Renal cortex interstitium (tissue), 11 donors: ENCODE results near the gene LRRC1. TPM values are rescaled to one million over a fixed set of nuclear protein-coding genes. Genes with fewer than 3 reads are reported as not detected.

Experiments
- DNase-seq, 11 donors: peaks; one replicate each; pipeline ENCODE4 v3.0.0-alpha.2; 2013; ENCODE audit warnings: low read depth in 9 of 11, low spot score in 4 of 11; ENCODE audit errors: extremely low read depth in 1 of 11
- polyA plus RNA-seq, 3 donors: library from polyadenylated mRNA; unstranded; fragments of 120-200 nt; gene quantifications; one replicate each; pipeline ENCODE4 v1.2.1, GENCODE V29; 2013; ENCODE audit not compliant: insufficient read length in 3 of 3

The LRRC1 gene
- polyA plus RNA-seq, 3 donors = 25.0 to 33.3 (median 27.2) TPM

DNA sequence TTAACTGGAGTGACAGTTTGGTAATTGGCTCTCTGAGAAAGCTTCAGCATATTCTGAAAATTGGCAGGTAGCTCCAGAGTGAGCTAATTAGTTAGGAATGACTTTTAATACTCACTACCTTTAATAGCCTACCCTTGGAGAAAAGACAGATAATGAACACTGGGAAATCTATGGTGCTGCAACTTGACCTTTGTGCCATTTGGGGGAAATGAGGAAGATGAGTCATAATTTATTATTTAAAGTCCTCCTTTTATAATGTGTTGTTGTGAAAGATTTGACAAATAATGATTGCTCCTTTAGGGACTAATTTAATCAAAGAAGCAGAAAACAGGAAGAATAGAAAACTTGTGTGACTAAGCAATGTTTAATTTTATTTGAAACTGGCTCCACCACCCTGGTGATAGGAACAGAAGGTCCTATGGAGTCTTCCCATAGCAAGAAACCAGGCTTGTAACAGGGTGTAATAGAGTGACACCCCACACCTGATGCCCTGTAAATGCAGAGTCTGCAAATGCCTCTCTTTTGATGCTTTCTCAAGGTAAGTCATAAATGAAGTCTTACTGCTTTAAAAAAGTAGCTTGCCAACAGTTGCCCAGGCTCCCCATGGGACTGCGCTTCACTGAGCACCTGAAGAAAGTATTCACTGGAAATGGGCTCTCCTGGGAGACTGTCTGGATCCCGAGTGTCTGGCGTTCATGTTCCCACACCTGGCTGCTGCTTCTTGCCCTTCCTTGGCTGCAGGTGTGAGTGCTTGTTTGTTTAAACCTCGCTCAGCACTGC, 134.4 kb downstream of the LRRC1 start:
- no peak for DNase-seq

DNA sequence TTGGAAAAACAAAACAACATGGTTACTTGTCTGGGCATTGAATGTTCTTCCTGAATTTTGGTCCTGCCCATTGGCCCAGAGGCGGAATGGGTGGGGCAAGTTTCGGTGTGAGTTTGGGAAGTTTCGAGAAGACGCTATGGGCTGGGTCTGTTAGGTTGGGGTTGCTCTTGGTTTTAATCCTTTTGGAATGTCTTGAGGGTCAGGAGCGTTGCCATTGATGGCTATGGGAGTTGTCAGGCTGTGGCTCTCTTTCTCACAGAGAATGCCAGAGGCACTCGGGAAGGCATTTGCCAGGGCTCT, 135.0 kb downstream of the LRRC1 start:
- no peak for DNase-seq

DNA sequence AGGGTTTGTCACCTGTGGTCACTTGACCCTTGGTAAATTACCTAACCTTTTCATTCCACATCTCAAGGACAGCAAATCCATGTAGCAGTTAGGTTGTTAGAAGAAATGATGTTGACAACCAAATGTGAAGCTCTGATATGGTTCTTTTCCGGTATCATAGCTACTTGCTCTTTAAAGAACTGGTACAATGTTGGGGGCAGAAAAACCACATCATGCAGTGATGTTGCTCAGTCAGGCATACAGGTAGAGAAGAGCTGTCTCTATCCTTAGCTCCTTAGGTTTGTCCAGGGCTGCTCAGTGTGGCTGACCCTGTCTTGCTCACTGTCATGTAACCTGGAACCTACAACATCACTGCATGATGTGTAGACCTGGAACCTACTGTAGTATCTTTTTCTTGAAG, 135.5 kb downstream of the LRRC1 start:
- no peak for DNase-seq

DNA sequence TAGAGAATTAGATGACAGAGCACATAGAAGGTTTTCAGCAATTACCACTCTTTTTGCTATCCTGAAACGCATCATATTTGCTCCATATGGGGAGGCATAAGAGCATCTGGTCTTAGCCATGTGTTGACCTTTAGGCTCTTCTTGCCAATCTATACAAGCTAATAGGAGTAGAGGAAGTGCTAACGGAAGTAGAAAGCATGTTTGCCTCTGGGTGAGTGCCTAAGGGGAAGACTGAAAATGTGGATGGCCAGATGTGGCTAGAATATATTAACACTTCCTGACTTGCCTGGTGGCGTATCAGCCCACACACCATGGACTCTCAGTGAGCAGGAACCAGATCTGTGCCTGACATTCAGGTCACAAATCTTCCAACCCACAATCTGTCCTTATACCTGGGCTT, 136.3 kb downstream of the LRRC1 start:
- DNase-seq = no peak

DNA sequence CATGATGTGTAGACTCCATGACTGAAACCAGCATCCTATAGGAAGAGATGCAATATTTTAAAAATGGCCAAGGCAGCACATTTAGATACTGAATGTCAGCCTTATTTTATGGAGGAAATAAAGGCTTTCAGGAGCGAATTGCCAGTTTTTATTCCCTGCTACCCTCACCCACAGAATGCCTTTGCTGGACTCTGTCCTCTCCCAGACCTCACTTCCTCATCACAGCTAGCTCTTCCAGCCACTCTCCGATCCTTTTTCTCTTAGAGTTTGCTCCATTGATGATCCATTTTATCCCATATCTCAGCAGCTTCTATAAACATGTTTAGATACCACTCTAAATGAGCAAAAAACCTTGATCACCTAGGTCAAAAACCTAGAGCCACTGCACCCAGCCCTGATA, 137.7 kb downstream of the LRRC1 start:
- no peak for DNase-seq

GRCh38 chr6:53934023-53934422, 139.2 kb downstream of the LRRC1 start:
- no peak for DNase-seq

GRCh38 chr6:53937461-53937860, 142.7 kb downstream of the LRRC1 start:
- DNase-seq = no peak

DNA sequence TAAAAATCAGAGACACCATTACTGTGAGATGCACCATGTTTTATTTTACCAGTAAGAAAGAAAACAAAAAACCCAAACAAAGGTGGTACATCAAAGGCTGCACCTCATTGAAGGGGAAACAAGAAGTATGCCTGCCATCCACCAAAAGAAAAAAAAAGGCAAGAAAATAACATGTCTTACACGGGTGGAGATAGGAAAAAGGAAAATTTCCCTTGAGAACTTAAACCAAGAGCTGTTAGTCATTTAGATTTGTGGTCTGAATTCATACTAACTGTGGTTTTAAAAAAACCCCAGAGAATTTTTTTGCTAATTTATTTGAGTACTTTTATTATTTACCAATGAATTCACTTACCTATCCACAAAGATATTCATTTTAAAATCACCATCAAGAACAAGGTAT, 144.0 kb downstream of the LRRC1 start:
- no peak for DNase-seq

DNA sequence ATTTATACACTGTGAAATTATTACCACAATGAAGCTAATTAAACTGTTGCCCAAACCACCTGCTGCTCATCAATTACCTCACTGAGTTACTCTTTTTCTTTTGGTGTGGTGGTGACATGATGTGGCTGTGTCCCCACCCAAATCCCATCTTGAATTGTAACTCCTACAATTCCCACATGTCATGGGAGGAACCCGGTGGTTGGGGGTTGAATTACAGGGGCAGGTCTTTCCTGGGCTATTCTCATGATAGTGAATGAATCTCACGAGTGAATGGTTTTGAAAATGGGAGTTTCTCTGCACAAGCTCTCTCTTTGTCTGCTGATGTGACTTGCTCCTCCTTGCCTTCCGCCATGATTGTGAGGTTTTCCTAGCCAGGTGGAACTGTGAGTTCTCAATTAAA, 145.0 kb downstream of the LRRC1 start:
- DNase-seq = no peak

GRCh38 chr6:53943395-53943794, 148.6 kb downstream of the LRRC1 start:
- no peak for DNase-seq

DNA sequence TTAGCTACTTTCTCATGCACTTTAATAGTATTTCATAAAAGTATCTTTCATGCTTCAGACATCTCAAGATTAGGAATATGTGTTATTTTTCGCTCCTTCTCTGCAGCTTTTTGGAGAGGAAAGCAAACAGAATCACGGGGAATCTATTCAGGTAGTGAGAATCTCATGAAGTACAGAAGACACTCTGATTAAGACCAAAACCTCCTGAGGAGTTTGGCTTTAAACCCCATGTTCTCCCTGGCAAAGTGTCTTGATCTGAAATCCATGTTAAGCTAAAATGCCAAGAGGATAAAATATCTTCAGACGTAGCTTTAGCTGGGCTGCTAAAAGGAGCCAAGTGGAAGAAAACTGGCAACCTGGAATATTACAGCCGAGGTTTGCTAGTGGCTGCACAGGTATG, 149.3 kb downstream of the LRRC1 start:
- no peak for DNase-seq

DNA sequence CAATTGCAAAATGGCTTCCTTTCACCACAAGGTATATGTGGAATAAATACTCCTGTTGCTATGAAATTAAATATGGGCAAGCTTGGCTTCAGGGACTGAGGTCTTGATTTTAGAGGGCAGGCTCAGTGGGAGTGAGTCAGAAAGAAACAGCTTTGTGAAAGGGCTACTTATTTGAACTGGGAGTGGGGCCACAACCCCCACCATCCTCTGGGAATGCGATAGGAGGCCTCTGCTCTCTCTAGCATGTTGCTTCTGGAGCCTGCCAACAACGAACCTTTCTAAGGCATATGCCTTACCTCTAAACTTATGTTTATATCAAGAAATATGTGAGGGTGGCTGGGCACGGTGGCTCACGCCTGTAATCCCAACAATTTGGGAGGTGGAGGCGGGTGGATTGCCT, 149.7 kb downstream of the LRRC1 start:
- DNase-seq = no peak

DNA sequence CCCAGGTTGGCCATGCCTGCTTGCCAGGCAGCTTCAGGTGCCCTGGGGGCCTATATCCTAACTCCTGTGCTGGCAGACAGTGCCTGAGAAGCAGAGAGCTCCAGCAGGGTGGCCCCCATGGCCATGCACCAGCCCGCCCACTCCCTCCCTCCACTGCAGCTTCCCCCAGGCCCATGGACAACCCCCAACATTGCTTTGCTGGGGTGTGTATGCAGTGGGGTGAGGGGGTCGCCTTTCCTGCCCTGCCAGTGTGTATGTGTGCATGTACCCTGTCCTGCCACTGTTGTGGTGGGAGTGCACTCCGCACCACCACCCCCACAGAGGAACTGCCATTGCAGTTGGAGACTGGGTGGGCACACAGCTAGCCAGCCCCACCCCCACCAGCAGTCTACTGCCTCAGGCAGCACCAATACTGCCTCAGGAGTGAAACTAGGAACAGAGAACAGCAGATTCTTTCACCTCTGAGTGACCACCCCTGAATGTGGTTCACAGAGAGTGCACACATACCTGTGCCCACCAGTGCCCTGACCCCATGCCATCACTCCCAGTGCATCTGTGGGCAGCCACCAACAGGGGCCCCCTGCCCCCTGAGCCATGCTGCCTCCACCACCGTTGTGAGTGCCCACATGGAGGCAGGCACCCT, 151.1 kb downstream of the LRRC1 start:
- no peak for DNase-seq

- no peak for DNase-seq
Observed at GRCh38 chr6:53947780-53948179, 153.0 kb downstream of the LRRC1 start.

GRCh38 chr6:53951383-53951782, 156.6 kb downstream of the LRRC1 start:
- DNase-seq = no peak

GRCh38 chr6:53956068-53956711, 161.4 kb downstream of the LRRC1 start:
- peak; percentile 26 to 72 (median 59) for DNase-seq

- DNase-seq = no peak
Observed at GRCh38 chr6:53956804-53957203, 162.0 kb downstream of the LRRC1 start.

DNA sequence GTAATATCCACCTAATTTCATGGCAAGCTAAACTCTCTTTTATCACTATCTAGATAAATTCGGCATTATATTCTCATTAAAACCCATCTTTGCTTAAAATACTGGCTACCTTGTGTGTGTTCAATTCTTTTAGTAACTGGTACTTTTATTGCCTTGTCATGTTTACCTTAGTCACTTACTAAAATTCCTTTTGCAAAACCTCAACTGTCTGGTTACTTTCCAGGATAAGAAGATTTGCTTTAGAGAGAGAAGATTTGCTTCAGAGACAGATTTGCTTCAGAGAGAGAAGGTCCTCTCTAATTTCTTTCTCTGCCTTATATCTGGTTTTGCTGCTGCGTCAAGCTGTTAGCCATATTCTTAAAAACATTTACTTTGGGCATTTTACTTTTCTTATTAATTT, 164.9 kb downstream of the LRRC1 start:
- no peak for DNase-seq

DNA sequence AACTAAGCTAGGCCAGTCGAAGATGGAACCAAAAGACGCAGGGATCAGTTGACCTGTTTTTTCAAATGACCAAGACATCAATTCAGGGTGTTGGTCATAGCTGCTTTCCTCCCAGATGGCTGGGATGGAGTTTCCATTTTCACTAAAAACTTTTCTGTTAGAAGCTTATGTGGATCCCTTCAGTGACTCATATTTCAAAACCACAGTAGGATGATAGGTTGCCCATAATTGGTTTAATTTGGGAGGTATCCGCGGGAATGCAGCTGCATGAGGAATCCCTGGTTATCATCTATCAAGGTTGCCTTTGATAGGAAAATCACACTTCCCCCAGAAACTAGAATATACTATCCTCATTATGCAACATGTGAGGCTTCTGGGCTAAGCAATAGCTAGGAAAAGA, 165.5 kb downstream of the LRRC1 start:
- DNase-seq = no peak

DNA sequence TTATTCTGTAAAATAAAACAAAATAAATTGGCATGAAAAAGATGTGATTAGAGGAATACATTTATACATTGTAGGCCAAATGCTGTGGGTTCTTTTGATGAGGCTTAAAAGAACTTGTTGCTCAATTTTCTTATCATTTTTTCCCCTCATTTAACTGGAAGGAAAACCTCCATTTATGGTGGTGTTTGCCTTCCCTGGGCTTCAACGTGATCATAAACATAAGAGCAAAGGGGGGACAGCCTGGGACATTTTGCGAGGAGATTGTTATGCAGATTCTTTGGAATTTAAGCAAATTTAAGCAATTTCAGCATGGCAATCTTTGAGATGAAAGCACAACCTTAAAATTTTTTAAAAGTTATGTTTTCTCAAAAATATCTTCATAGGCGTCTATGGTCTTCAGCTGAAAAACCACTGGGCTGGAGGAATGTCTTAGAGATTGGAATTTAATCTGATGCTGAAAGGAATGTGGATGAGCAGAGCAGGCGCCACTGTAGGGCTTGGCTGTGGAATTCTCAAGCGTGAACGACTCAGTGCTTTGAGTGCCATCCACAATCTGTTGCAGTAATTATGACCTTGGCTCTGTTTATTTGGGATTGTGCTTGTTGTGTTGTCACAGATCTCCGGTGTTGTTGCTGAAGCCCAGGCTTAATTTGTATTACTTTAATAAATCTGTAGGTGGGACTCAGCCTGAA, 167.0 kb downstream of the LRRC1 start:
- DNase-seq = peak in 3 of 11 donors; percentile 7 to 36 (median 18)
